SU-DHL-6 (cell line): ENCODE measurements around the gene NOL9.

Experiments
- H2AFZ ChIP-seq: fragments of 200-600 bp; sonication (generic); 2 replicates; pipeline ENCODE4 v1.6.1; 2014; ENCODE audit warnings: low read depth, mild to moderate bottlenecking, moderate library complexity, mixed read lengths, antibody characterized with exemption, low read length; ENCODE audit not compliant: severe bottlenecking
- H3F3A ChIP-seq: fragments of 200-600 bp; shearing (Covaris generic); 2 replicates; pipeline ENCODE4 v1.6.0; 2016; ENCODE audit warnings: antibody characterized with exemption, mild to moderate bottlenecking; ENCODE audit not compliant: insufficient read depth
- H3K27ac ChIP-seq: fragments of 200-600 bp; sonication (generic); 2 replicates; pipeline ENCODE4 v1.5.1; 2016; ENCODE audit warnings: low read depth, mild to moderate bottlenecking, low read length, moderate library complexity, mixed read lengths
- H3K27me3 ChIP-seq: fragments of 200-600 bp; sonication (generic), shearing (Covaris generic); 2 replicates; pipeline ENCODE4 v1.6.0; 2014; ENCODE audit warnings: mild to moderate bottlenecking, low read length
- H3K36me3 ChIP-seq: fragments of 200-600 bp; sonication (generic); 2 replicates; pipeline ENCODE4 v1.6.1; 2014; ENCODE audit warnings: mild to moderate bottlenecking, low read length, mixed read lengths
- H3K4me2 ChIP-seq: fragments of 300-600, 200-600 bp; shearing (Covaris generic), sonication (generic); 2 replicates; pipeline ENCODE4 v1.6.0; 2014; ENCODE audit warnings: low read length, low read depth, mild to moderate bottlenecking; ENCODE audit not compliant: poor library complexity, severe bottlenecking
- H3K4me3 ChIP-seq: fragments of 200-600 bp; sonication (generic); 2 replicates; pipeline ENCODE4 v1.5.1; 2014; ENCODE audit warnings: antibody characterized with exemption, low read length, mild to moderate bottlenecking, mixed read lengths; ENCODE audit not compliant: insufficient read depth, poor library complexity, severe bottlenecking
- H3K79me2 ChIP-seq: fragments of 200-600 bp; sonication (generic); 2 replicates; pipeline ENCODE4 v1.6.1; 2014; ENCODE audit warnings: mild to moderate bottlenecking, low read length, moderate library complexity; ENCODE audit not compliant: insufficient read depth
- H3K9ac ChIP-seq: fragments of 200-600 bp; sonication (generic); 2 replicates; pipeline ENCODE4 v1.7.0; 2014; ENCODE audit warnings: mild to moderate bottlenecking, low read length
- H3K9me2 ChIP-seq: fragments of 200-600 bp; sonication (generic); replicated peaks from 2 replicates; pipeline ENCODE4 v1.6.1; 2014; ENCODE audit warnings: low read length; ENCODE audit not compliant: insufficient read depth
- H3K9me3 ChIP-seq: fragments of 200-600 bp; sonication (generic); 2 replicates; pipeline ENCODE4 v1.6.1; 2014; ENCODE audit warnings: low read length, mixed read lengths; ENCODE audit not compliant: insufficient read depth
- H4K20me1 ChIP-seq: fragments of 200-600 bp; sonication (generic); 2 replicates; pipeline ENCODE4 v1.6.1; 2014; ENCODE audit warnings: low read depth, mild to moderate bottlenecking, antibody characterized with exemption, low read length, moderate library complexity, mixed read lengths
- EZH2phosphoT487 ChIP-seq: fragments of 200-600 bp; sonication (generic), shearing (Covaris generic); conservative IDR thresholded peaks from 2 replicates; pipeline ENCODE4 v1.6.1; 2018; ENCODE audit warnings: mild to moderate bottlenecking, antibody characterized with exemption, low read length, moderate library complexity, mixed read lengths
- TF ChIP-seq, protein P1 (sequence below): fragments of 200-600 bp; sonication (generic); IDR thresholded peaks from one replicate; pipeline ENCODE4 v1.5.1; 2017; ENCODE audit warnings: antibody characterized with exemption, mild to moderate bottlenecking, low read length, moderate library complexity; ENCODE audit not compliant: insufficient read depth, poor library complexity, severe bottlenecking

Gene NOL9

DNA sequence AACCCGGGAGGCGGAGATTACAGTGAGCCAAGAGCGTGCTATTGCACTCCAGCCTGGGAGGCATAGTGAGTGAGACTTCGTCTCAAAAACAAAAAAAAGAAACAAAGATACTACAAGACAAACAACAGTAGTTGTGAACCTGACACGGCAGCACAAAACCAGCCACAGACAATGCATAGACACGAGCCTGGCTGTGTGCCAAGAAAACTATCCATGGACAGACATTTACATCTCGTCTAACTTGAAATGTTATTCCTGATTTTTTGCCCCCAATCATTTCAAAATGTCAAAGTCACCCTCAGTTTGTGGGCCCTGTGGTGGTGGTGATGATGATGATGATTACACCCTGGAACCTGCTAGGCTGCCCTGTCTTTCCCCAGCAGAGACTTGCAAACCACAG is 42.0 kb upstream of the NOL9 start:
- Histone ChIP-seq H3F3A (no peaks in the 10 kb centered on the region), H2AFZ (no peak overlapping the region), H3K9me2 (no peaks in the 10 kb centered on the region), H3K9me3 (no peaks in the 10 kb centered on the region), H3K4me2 (no peak overlapping the region), H3K9ac (no peak overlapping the region), H3K27ac (no peak overlapping the region), H3K36me3 (no peaks in the 10 kb centered on the region), H4K20me1 (no peaks in the 10 kb centered on the region), H3K4me3 (no peak overlapping the region), H3K79me2 (no peaks in the 10 kb centered on the region), H3K27me3 (no peaks in the 10 kb centered on the region)
- TF ChIP-seq, protein P1, sequence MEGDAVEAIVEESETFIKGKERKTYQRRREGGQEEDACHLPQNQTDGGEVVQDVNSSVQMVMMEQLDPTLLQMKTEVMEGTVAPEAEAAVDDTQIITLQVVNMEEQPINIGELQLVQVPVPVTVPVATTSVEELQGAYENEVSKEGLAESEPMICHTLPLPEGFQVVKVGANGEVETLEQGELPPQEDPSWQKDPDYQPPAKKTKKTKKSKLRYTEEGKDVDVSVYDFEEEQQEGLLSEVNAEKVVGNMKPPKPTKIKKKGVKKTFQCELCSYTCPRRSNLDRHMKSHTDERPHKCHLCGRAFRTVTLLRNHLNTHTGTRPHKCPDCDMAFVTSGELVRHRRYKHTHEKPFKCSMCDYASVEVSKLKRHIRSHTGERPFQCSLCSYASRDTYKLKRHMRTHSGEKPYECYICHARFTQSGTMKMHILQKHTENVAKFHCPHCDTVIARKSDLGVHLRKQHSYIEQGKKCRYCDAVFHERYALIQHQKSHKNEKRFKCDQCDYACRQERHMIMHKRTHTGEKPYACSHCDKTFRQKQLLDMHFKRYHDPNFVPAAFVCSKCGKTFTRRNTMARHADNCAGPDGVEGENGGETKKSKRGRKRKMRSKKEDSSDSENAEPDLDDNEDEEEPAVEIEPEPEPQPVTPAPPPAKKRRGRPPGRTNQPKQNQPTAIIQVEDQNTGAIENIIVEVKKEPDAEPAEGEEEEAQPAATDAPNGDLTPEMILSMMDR: no peak
- no peak for TF ChIP-seq EZH2phosphoT487

DNA sequence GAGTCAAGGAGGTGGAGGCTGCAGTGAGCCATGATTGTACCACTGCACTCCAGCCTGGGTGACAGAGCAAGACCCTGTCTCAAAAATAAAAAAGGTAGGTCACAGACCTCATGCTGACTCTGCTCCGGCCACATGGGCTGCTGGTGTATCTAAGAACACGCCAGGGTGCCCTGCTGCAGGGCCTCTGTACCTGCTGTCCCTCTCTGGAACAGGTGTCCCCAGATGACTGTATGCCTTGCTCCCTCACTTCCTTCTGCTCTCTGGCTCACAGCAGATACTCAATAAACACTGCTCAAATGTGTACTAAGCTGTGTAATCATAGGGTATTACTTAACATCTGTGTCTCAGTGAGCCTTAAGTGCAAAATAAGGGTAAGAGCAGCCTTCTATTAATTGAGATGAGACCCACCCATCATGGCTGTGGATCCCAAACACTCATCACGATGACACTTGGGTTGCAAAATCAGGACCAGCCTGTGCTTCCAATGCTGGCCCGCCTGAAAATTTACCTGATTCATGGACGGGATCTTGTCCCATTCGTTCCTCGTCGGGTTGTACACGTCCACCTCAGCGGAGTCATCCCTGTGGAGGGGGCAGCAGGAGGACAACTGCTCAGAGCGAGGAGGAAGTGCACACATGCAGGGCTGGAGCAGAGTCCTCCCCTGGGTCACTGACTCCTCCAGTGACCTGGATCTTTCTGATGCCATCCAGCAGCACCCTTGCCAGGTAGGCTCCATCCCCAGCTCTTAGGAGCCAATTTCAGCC is 40.8 kb upstream of the NOL9 start:
- Histone ChIP-seq H3K4me2 (no peak overlapping the region), H3F3A (no peaks in the 10 kb centered on the region), H2AFZ (no peak overlapping the region), H3K36me3 (no peaks in the 10 kb centered on the region), H3K27me3 (no peaks in the 10 kb centered on the region), H3K9me2 (no peaks in the 10 kb centered on the region), H3K4me3 (no peak overlapping the region), H3K9ac (no peak overlapping the region), H3K27ac (no peak overlapping the region), H3K9me3 (no peaks in the 10 kb centered on the region), H4K20me1 (no peaks in the 10 kb centered on the region), H3K79me2 (no peaks in the 10 kb centered on the region)
- TF ChIP-seq, protein P1: no peak
- TF ChIP-seq EZH2phosphoT487: no peak

DNA sequence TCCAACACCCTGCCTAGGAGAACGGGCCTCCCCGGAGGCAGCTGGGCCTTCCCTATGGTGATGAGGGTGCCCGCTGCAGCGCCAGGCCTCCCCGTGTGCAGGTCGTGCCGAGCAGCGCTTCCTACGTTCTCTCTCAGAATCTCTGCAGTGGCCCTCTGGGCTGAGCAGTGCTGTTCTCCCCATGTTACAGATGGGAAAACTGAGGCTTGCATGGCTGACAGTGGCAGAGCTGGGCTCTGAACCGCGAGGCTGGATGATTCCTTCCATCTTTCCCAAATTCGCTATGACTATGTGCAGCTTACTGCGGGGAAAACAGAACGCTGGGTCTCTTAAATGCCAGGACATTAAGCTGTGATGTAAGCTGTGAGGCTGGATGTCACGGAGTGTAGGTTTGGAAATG is 39.5 kb upstream of the NOL9 start:
- H3K9ac ChIP-seq: no peak overlapping the region
- H3F3A ChIP-seq: no peaks in the 10 kb centered on the region
- no peaks in the 10 kb centered on the region for H3K27me3 ChIP-seq
- H3K4me3 ChIP-seq: no peak overlapping the region
- no peaks in the 10 kb centered on the region for H4K20me1 ChIP-seq
- H3K36me3 ChIP-seq: no peaks in the 10 kb centered on the region
- no peaks in the 10 kb centered on the region for H3K9me2 ChIP-seq
- no peaks in the 10 kb centered on the region for H3K9me3 ChIP-seq
- TF ChIP-seq EZH2phosphoT487: no peak
- TF ChIP-seq, protein P1: no peak
- no peak overlapping the region for H2AFZ ChIP-seq
- H3K79me2 ChIP-seq: no peaks in the 10 kb centered on the region
- H3K4me2 ChIP-seq: no peak overlapping the region
- no peak overlapping the region for H3K27ac ChIP-seq
